ENCODE results near the gene NOL11. TPM values are rescaled to one million over a fixed set of nuclear protein-coding genes. Genes with fewer than 3 reads are reported as not detected.

Gene NOL11
- total RNA-seq, 1 donor from 2014 or later, result 32.8 TPM

DNA sequence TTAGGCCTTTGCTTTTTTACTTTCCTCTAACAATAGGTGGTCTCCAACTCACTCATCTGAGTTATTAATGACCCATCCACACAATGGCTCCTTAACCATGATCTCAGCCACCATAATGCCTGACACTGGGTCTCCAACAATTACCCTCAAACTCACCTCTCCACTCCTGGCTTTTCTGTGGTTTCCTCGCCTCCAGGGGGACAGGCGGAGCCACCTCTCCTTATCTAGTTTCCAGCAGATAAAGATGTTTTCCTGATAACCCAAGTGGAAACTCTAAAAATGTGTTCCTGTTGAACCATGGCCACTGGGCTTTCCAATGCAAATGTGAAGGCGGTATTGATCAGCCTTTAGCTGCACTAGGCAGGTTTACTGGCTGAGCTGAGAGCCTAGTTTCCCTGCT, 9.4 kb upstream of the NOL11 start:
- intact Hi-C loops (cut with DNase I), result no loop called here
- no peak overlapping the region for H3K27ac ChIP-seq
- H3K27me3 ChIP-seq (ENCODE audit: low read depth), result no peaks in the 10 kb centered on the region
- H3K36me3 ChIP-seq, result no peaks in the 10 kb centered on the region
- ATAC-seq (no peak), DNase-seq (no peak)
- no peaks in the 10 kb centered on the region for H3K9me3 ChIP-seq
- H3K4me3 ChIP-seq, result no peak overlapping the region
- TF ChIP-seq CTCF (IDR thresholded peaks at IDR 0.05), result no peak
- no peaks in the 10 kb centered on the region for H3K4me1 ChIP-seq

DNA sequence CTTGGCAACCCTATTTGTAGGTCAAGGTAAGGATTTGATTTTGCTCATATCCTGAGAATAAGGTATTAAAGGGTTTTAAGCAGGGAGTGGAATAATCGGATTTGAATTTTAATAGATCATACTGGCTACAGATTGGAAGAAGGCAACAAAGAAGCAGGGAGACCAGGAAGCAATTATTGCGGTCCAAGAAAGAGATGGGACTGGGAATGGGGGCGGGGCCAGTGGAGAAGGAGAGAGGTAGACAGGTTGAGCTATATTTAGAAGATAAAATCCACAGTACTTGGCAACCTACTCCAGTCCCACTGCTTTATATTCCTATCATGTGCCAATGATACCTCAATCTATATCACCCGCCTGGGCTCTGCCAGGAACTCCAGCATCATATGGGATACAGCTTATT, 5.8 kb upstream of the NOL11 start:
- Histone ChIP-seq H3K36me3 (no peaks in the 10 kb centered on the region), H3K4me3 (no peak overlapping the region), H3K27ac (no peak overlapping the region), H3K9me3 (no peaks in the 10 kb centered on the region), H3K27me3 (ENCODE audit: low read depth) (no peaks in the 10 kb centered on the region), H3K4me1 (peaks cover 4% of the 10 kb centered on the region)
- no peak for ATAC-seq
- intact Hi-C loops (cut with DNase I), result no loop called here
- no peak for DNase-seq
- no peak for TF ChIP-seq CTCF (IDR thresholded peaks at IDR 0.05)

DNA sequence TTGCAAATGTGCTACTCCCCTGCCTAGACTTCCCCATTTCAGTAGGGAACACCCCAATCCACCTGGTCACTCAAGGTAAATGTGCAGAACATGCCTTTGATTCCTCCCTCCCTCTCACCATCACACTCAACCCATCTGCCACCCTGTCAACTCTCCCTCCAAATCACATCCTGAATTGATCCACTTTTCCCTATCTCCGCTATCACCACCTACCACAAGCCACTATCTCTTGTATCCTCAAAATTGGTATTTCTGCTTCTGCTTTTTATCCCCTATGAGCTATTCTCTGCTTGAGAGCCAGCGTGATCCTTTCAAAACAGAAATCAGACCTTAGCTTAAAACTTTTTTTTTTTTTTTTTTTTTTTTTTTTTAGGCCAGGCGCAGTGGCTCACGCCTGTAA, 5.4 kb upstream of the NOL11 start:
- Histone ChIP-seq H3K27me3 (ENCODE audit: low read depth) (no peaks in the 10 kb centered on the region), H3K27ac (no peak overlapping the region), H3K36me3 (no peaks in the 10 kb centered on the region), H3K4me3 (no peak overlapping the region), H3K9me3 (no peaks in the 10 kb centered on the region), H3K4me1 (peaks cover 7% of the 10 kb centered on the region)
- intact Hi-C loops (cut with DNase I), result no loop called here
- TF ChIP-seq CTCF (IDR thresholded peaks at IDR 0.05), result no peak
- no peak for DNase-seq
- no peak for ATAC-seq

GRCh38 chr17:67713169-67713568, 4.6 kb upstream of the NOL11 start:
- no peak overlapping the region for H3K27ac ChIP-seq
- peaks cover 7% of the 10 kb centered on the region for H3K4me1 ChIP-seq
- H3K36me3 ChIP-seq, result no peaks in the 10 kb centered on the region
- no peaks in the 10 kb centered on the region for H3K9me3 ChIP-seq
- intact Hi-C loops (cut with DNase I), result no loop called here
- no peak for ATAC-seq
- no peak for TF ChIP-seq CTCF (IDR thresholded peaks at IDR 0.05)
- no peak for DNase-seq
- no peaks in the 10 kb centered on the region for H3K27me3 ChIP-seq (ENCODE audit: low read depth)
- H3K4me3 ChIP-seq, result no peak overlapping the region

DNA sequence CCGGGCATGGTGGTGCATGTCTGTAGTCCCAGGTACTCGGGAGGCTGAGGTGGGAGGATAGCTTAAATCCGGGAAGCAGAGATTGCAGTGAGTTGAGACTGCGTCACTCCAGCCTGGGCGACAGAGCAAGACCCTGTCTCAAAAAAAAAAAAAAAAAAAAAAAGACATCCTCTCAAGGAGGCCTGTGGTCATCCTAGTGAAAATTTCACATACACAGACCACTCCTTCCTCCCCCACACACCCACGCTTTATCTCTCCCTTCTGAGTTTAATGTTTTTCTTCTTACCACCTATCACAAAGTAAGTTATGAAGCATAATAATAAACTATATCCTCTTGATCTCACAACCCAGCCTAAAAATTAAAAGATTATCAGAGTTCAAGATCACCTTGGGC, 1.3 kb upstream of the NOL11 start:
- Histone ChIP-seq H3K27ac (no peak overlapping the region), H3K27me3 (ENCODE audit: low read depth) (no peaks in the 10 kb centered on the region), H3K4me1 (peaks cover 22% of the 10 kb centered on the region), H3K4me3 (no peak overlapping the region), H3K9me3 (no peaks in the 10 kb centered on the region), H3K36me3 (peaks cover 17% of the 10 kb centered on the region)
- DNase-seq (no peak), ATAC-seq (no peak)
- intact Hi-C loops (cut with DNase I), result no loop called here
- TF ChIP-seq CTCF (IDR thresholded peaks at IDR 0.05), result no peak

DNA sequence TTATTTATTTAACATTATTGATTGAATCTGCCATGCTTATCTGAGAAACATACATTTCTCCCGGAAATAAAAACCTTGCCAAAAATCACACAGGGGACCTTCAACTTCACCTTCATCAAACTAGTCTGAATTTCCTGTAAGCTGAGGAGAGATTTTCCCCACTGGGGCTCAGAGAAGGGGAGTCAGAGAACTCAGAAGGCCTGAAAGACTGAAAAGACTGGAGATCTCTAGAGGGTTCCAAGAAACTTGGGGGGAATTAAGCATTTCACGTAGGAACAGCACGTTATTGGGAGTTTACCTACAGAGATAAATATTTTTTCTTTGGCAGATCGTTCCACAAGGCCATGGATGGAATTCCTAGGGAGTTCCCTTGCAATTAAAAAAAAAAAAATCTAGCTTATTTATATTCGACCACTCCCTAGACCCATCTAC, 528 bp upstream of the NOL11 start:
- Histone ChIP-seq H3K4me1 (peaks cover 22% of the 10 kb centered on the region), H3K36me3 (peaks cover 25% of the 10 kb centered on the region), H3K27ac (peak overlapping the region; percentile 91), H3K4me3 (peak overlapping the region; percentile 93), H3K9me3 (no peaks in the 10 kb centered on the region), H3K27me3 (ENCODE audit: low read depth) (no peaks in the 10 kb centered on the region)
- no peak for ATAC-seq
- intact Hi-C loops (cut with DNase I), result no loop called here
- no peak for TF ChIP-seq CTCF (IDR thresholded peaks at IDR 0.05)
- DNase-seq, result no peak
